ES-I3 (cell line): ENCODE measurements around the gene S100A3.

ENCODE experiments used
- H3K36me3 ChIP-seq: 2 replicates; pipeline ENCODE4 v1.6.1; 2013; ENCODE audit warnings: mild to moderate bottlenecking, low read length, control low read depth, moderate library complexity; ENCODE audit not compliant: insufficient read depth
- H3K4me1 ChIP-seq: 2 replicates; pipeline ENCODE4 v1.6.1; 2013; ENCODE audit warnings: mild to moderate bottlenecking, control low read depth, low read length; ENCODE audit not compliant: insufficient read depth
- H3K9ac ChIP-seq: 2 replicates; pipeline ENCODE4 v1.6.1; 2013; ENCODE audit warnings: low read depth, mild to moderate bottlenecking, low read length, moderate library complexity
- H3K9me3 ChIP-seq: 2 replicates; pipeline ENCODE4 v1.6.1; 2013; ENCODE audit warnings: mild to moderate bottlenecking, low read length, moderate library complexity; ENCODE audit not compliant: control insufficient read depth, insufficient read depth

The S100A3 gene

GRCh38 chr1:153507926-153508583 lies 41.0 kb downstream of the S100A3 start:
- no peak overlapping the region for H3K9ac ChIP-seq
- no peaks in the 10 kb centered on the region for H3K36me3 ChIP-seq
- H3K9me3 ChIP-seq: no peaks in the 10 kb centered on the region
- peaks cover 5% of the 10 kb centered on the region; the same call in 1 of the 2 replicates for H3K4me1 ChIP-seq

DNA sequence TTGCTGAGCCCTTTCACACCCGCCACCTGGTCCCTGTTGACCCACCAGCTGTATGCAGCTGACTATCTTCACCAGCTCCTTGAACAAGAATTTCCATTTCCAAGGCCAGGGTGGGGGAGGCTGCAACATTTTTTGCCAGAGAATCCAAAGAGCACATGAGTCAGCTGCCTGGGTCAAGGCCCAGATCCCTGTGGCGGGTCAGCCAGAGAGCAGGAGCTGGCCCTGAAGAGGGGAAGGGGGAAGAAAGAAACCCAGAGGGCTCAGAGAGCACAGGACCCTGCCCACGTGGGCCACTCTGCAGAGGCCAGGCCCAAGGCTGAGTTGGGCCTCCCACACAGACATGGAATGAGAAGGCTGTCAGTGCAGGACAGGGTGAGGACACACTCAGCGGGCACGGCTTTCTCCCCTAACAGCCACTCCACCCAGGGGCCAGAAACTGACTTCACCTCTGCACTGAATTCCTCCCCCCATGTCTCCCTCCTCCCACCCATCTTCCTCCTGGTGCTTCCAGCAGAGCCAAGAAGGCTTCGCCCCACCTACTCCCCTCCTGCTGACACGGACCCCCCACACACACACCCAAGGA lies 42.1 kb downstream of the S100A3 start:
- H3K9ac ChIP-seq: no peak overlapping the region
- H3K9me3 ChIP-seq: no peaks in the 10 kb centered on the region
- peaks cover 5% of the 10 kb centered on the region; the same call in 1 of the 2 replicates for H3K4me1 ChIP-seq
- H3K36me3 ChIP-seq: no peaks in the 10 kb centered on the region

GRCh38 chr1:153506386-153506785 lies 42.7 kb downstream of the S100A3 start:
- Histone ChIP-seq H3K9me3 (no peaks in the 10 kb centered on the region), H3K36me3 (no peaks in the 10 kb centered on the region), H3K9ac (no peak overlapping the region), H3K4me1 (peaks cover 5% of the 10 kb centered on the region; the same call in 1 of the 2 replicates)

DNA sequence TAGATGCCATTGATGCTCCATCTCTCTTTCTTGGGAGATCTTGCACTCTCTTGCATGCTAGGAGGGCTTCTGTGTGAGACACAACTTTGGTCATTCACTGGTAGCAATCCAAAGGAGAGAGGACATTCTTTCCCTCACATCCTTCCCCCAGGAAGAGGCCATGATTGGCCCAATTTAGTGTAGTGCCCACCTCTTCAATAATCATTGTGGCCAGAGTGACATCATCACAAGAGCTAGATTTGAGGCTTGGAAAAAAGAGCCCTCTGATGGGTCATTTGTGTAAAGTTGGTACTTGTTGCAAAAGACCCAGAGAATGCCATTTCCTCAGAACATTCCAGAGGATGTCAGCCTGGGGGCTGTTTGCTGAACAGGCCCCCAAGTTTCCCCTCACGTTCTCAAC lies 43.5 kb downstream of the S100A3 start:
- Histone ChIP-seq H3K9me3 (no peaks in the 10 kb centered on the region), H3K9ac (no peak overlapping the region), H3K36me3 (no peaks in the 10 kb centered on the region), H3K4me1 (peaks cover 5% of the 10 kb centered on the region; the same call in 1 of the 2 replicates)

DNA sequence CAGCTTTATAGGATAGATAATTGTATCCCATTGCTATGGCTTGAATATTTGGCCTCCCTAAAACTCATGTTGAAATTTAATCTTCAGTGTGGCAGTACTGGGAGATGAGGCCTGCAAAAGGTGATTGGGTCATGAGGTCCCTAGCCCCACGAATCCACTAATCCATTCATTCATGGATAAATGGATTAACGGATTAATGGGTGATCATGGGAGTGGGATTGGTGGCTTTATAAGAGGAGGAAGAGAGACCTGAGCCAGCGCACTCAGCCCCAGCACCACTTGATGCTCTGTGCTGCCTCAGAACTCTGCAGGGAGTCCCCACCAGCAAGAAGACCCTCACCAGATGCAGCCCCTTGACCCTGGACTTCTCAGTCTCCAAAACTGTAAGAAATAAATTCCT lies 45.3 kb downstream of the S100A3 start:
- peaks cover 9% of the 10 kb centered on the region; the same call in 1 of the 2 replicates for H3K4me1 ChIP-seq

DNA sequence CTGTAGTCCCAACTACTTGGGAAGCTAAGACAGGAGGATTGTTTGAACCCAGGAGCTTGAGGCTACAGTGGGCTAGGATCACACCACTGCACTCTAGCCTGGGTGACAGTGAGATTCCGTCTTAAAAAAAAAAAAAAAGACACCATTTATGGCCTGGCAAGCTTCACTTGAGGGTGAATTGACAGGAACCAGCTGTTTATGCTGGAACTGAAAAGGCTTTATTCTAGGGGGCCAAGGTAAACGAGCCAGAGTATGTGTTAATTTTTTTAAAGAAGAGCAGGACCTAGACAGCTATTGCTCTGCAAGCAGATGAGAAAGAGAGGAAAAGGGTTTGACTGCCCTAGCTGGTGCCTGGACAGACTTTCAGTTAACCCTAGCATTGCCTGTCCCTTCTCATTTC lies 50.3 kb downstream of the S100A3 start:
- Histone ChIP-seq H3K36me3 (no peaks in the 10 kb centered on the region), H3K9me3 (no peaks in the 10 kb centered on the region)

More for the DNA sequence above, 45.3 kb downstream of the S100A3 start:
- Histone ChIP-seq H3K9ac (no peak overlapping the region), H3K9me3 (no peaks in the 10 kb centered on the region), H3K36me3 (no peaks in the 10 kb centered on the region)

More for the DNA sequence above, 50.3 kb downstream of the S100A3 start:
- H3K4me1 ChIP-seq: peaks cover 11% of the 10 kb centered on the region
- H3K9ac ChIP-seq: no peak overlapping the region
